Mesendoderm (in vitro differentiated cells): Measurements from ENCODE around the gene CLIP4.

Experiments
- DNase-seq: peaks from one replicate; pipeline ENCODE4 v3.0.0; 2013
- H2AK5ac ChIP-seq: 2 replicates; pipeline ENCODE4 v1.6.1; 2013; ENCODE audit warnings: low read length, inconsistent platforms
- H2BK120ac ChIP-seq: 2 replicates; pipeline ENCODE4 v1.6.1; 2013; ENCODE audit warnings: low read depth, mild to moderate bottlenecking, low read length, moderate library complexity, mixed read lengths
- H2BK15ac ChIP-seq: replicated peaks from 2 replicates; pipeline ENCODE4 v1.6.1; 2013; ENCODE audit warnings: low read depth, mild to moderate bottlenecking, moderate library complexity
- H2BK5ac ChIP-seq: 2 replicates; pipeline ENCODE4 v1.6.1; 2013; ENCODE audit warnings: low read length, inconsistent platforms
- H3K18ac ChIP-seq: 2 replicates; pipeline ENCODE4 v1.6.1; 2013; ENCODE audit warnings: mild to moderate bottlenecking, low read length, mixed read lengths
- H3K23ac ChIP-seq: one replicate; pipeline ENCODE4 v1.6.1; 2013; ENCODE audit warnings: low read length
- H3K27ac ChIP-seq: 2 replicates; pipeline ENCODE4 v1.5.1; 2013; ENCODE audit warnings: low read depth, mild to moderate bottlenecking, inconsistent platforms, low read length, moderate library complexity
- H3K27me3 ChIP-seq: 2 replicates; pipeline ENCODE4 v1.6.1; 2013; ENCODE audit warnings: low read length, control low read depth, mild to moderate bottlenecking, inconsistent platforms; ENCODE audit not compliant: insufficient read depth, poor library complexity
- H3K36me3 ChIP-seq: 2 replicates; pipeline ENCODE4 v1.6.1; 2013; ENCODE audit warnings: low read length, inconsistent platforms; ENCODE audit not compliant: control insufficient read depth, insufficient read depth
- H3K4ac ChIP-seq: one replicate; pipeline ENCODE4 v1.6.1; 2013; ENCODE audit warnings: low read depth, mild to moderate bottlenecking, low read length, moderate library complexity
- H3K4me1 ChIP-seq: 2 replicates; pipeline ENCODE4 v1.6.1; 2013; ENCODE audit warnings: low read depth, low read length, inconsistent platforms; ENCODE audit not compliant: control insufficient read depth
- H3K4me2 ChIP-seq: 2 replicates; pipeline ENCODE4 v1.6.1; 2013; ENCODE audit warnings: low read length
- H3K4me3 ChIP-seq: 2 replicates; pipeline ENCODE4 v1.5.1; 2013; ENCODE audit warnings: mild to moderate bottlenecking, low read length
- H3K56ac ChIP-seq: one replicate; pipeline ENCODE4 v1.6.1; 2013; ENCODE audit warnings: low read length
- H3K79me1 ChIP-seq: 2 replicates; pipeline ENCODE4 v1.6.1; 2013; ENCODE audit warnings: low read length, inconsistent platforms
- H3K79me2 ChIP-seq: 2 replicates; pipeline ENCODE4 v1.6.1; 2013; ENCODE audit warnings: mild to moderate bottlenecking, low read length; ENCODE audit not compliant: control insufficient read depth, insufficient read depth
- H3K9ac ChIP-seq: 2 replicates; pipeline ENCODE4 v1.6.1; 2013; ENCODE audit warnings: low read length, inconsistent platforms
- H4K5ac ChIP-seq: one replicate; pipeline ENCODE4 v1.6.1; 2013; ENCODE audit warnings: low read length
- H4K8ac ChIP-seq: one replicate; pipeline ENCODE4 v1.6.1; 2013; ENCODE audit warnings: low read depth, mild to moderate bottlenecking, control low read depth, low read length, moderate library complexity
- WGBS: extraction: QIAGEN DNeasy Blood & Tissue Kit; methylation state at CpG from one replicate; pipeline ENCODE4 v1.1.7; 2013; ENCODE audit warnings: low lambda C conversion rate, missing lambda C conversion rate; ENCODE audit not compliant: insufficient coverage; ENCODE audit errors: extremely low coverage; 5-methylcytosine and 5-hydroxymethylcytosine counted together

CLIP4 gene

DNA sequence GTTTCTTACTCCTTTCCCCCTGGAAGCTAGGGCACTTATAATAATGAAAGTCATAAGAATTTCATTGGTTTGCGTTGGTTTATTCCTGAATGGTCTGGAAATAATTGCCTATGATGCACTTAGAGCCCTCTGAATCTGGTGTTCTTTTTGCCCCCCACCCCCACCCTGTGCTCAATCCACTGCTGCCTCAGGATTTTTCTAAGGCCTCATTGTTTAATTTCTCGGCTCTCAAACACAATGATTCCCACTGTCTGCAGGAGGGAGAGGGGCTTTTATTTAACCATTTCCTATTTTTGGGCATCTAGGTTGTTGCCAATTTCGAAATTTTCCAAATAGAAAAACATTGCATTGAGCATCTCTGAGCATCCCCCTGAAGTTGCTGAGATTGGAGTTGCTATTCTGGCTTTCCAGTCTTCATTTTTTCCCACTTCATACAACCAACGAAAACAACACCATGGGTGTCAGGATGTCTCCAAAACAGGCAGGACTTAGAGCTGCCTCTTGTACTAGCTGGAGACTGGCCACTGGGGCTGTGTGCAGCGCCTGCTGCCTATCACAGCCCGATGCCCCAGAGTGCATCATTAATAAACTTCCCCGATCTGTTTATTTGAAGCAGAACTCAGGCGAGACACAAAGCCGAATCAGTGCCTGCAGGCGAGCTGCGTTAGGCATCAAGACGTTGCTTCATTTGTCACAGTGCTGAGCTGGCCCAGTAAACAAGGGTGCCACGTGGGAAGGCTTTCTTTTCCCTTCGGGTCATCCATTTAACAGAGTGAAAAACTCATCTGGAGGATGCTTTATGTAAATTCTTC is 39.1 kb upstream of the CLIP4 start:
- no peak overlapping the region for H3K9ac ChIP-seq
- H3K36me3 ChIP-seq = no peaks in the 10 kb centered on the region
- no peak overlapping the region for H2BK5ac ChIP-seq
- H3K27me3 ChIP-seq = no peaks in the 10 kb centered on the region
- H3K4me1 ChIP-seq = no peaks in the 10 kb centered on the region
- no peak overlapping the region for H4K8ac ChIP-seq
- no peak overlapping the region for H3K23ac ChIP-seq
- no peak overlapping the region for H3K18ac ChIP-seq
- H2BK120ac ChIP-seq = no peak overlapping the region
- H2BK15ac ChIP-seq = no peak overlapping the region
- no peak overlapping the region for H3K56ac ChIP-seq
- no peak overlapping the region for H2AK5ac ChIP-seq
- no peak for DNase-seq
- no peak overlapping the region for H4K5ac ChIP-seq
- H3K27ac ChIP-seq = no peak overlapping the region
- no CpG with 5 or more reads among the region's 14 CpGs for WGBS
- no peak overlapping the region for H3K4me3 ChIP-seq
- no peak overlapping the region for H3K4me2 ChIP-seq
- no peaks in the 10 kb centered on the region for H3K79me1 ChIP-seq
- no peaks in the 10 kb centered on the region for H3K79me2 ChIP-seq
- no peak overlapping the region for H3K4ac ChIP-seq

DNA sequence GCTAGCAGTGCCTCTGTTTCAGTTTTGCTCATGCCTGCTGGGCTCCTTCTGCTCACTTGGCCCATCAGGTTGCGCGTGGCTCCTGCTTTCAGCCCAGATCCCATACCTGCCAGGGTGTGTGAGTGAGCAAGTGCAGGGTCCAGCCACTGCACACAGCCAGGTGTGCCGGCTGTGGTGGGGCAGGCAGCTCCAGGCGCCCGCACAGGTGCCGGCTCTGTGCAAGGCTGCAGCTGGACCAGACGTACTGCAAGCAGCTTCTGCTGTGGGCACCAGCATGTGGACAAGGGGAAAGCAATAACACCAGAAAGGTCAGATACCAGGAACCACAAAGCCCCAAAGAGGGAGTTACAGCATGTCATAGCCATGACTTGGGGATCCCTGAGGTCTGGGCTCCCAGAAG is 35.3 kb upstream of the CLIP4 start:
- Histone ChIP-seq H3K27ac (no peak overlapping the region), H3K56ac (no peak overlapping the region), H3K18ac (no peak overlapping the region), H2BK15ac (no peak overlapping the region), H2BK120ac (no peak overlapping the region), H4K8ac (no peak overlapping the region), H3K79me1 (no peaks in the 10 kb centered on the region), H3K4me1 (no peaks in the 10 kb centered on the region), H3K4me3 (no peak overlapping the region), H3K27me3 (no peaks in the 10 kb centered on the region), H3K4ac (no peak overlapping the region), H3K9ac (no peak overlapping the region), H3K4me2 (no peak overlapping the region), H2AK5ac (no peak overlapping the region), H3K23ac (no peak overlapping the region), H4K5ac (no peak overlapping the region), H3K36me3 (no peaks in the 10 kb centered on the region), H2BK5ac (no peak overlapping the region), H3K79me2 (no peaks in the 10 kb centered on the region)
- WGBS = no CpG with 5 or more reads among the region's 7 CpGs
- DNase-seq = no peak

DNA sequence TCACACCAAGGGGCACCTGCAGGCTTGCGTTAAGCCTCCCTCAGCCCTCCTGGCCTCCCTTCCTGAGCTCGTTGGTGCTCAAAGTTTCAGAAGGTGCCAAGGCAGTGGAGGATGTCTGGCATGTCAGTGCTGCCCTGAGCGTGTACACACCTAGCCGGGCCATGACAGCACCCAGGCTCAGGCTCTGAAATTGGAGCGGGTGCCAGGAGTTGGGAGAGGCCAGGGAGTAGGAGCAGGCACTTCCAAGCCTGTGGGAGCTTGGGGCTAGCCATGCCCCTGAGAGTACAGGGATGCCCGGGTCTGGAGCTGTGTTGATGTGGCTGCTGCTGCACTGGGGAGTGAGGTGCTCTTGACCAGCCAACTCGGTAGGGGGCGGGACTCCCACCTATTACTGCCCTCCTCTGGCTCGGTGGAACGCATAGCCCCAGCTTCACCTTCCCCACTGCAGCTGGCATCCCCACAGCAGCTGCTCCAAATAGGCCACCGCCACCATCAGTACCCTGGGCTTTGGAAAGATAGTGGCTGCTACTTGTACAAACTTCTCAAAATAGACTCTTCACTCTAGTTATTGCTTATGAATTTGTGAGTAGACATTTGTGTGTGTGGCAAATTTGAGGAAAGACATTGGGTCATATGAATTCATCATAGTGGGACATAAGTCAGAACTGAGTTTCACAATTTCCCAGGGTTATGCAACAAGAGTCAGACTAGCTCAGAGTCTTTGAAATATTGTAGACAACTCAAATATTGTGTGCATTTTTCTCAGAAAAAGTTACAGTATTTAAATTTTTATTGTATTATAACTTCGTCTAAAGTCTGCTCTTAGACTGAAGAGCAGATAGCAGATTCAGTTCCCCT is 34.1 kb upstream of the CLIP4 start:
- no peak overlapping the region for H3K4me3 ChIP-seq
- H3K18ac ChIP-seq = no peak overlapping the region
- H3K27ac ChIP-seq = no peak overlapping the region
- H4K5ac ChIP-seq = no peak overlapping the region
- H3K27me3 ChIP-seq = no peaks in the 10 kb centered on the region
- H3K9ac ChIP-seq = no peak overlapping the region
- H2BK5ac ChIP-seq = no peak overlapping the region
- H3K36me3 ChIP-seq = no peaks in the 10 kb centered on the region
- no peak for DNase-seq
- no peak overlapping the region for H2BK120ac ChIP-seq
- no peak overlapping the region for H4K8ac ChIP-seq
- H3K4me1 ChIP-seq = no peaks in the 10 kb centered on the region
- H2BK15ac ChIP-seq = no peak overlapping the region
- no peak overlapping the region for H2AK5ac ChIP-seq
- WGBS = no CpG with 5 or more reads among the region's 12 CpGs
- no peak overlapping the region for H3K4ac ChIP-seq
- H3K23ac ChIP-seq = no peak overlapping the region
- no peak overlapping the region for H3K56ac ChIP-seq
- no peaks in the 10 kb centered on the region for H3K79me1 ChIP-seq
- H3K79me2 ChIP-seq = no peaks in the 10 kb centered on the region
- no peak overlapping the region for H3K4me2 ChIP-seq

DNA sequence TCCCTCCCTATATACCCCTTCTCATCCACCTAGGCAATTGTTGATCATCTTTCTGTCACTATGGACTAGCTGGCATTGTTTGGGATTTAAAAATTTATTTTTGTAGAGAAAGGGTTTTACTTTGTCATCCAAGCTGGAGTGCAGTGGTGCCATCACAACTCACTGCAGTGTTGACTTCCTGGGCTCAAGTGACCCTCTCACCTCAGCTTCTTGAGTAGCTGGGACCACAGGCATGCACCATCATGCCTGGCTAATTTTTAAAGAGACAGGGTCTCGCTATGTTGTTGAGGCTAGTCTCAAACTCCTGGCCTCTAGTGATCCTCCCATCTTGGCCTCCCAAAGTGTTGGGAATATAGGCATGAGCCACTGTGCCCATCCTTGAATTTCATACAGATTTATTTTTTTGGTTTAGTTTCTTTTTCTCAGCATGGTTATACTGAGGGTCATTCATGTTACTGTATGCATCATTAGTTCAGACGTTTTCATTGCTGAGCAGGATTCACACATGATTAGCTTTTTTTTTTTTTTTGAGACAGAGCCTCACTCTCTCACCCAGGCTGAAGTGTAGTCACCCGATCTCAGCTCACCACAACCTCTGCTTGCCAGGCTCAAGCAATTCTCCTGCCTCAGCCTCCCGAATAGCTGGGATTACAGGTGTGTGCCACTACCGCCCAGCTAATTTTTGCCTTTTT is 32.3 kb upstream of the CLIP4 start:
- Histone ChIP-seq H3K23ac (no peak overlapping the region), H2AK5ac (no peak overlapping the region), H3K18ac (no peak overlapping the region), H3K27me3 (no peaks in the 10 kb centered on the region), H4K5ac (no peak overlapping the region), H3K79me2 (no peaks in the 10 kb centered on the region), H2BK5ac (no peak overlapping the region), H3K36me3 (no peaks in the 10 kb centered on the region), H2BK15ac (no peak overlapping the region), H3K4ac (no peak overlapping the region), H3K4me1 (no peaks in the 10 kb centered on the region), H2BK120ac (no peak overlapping the region), H4K8ac (no peak overlapping the region), H3K79me1 (no peaks in the 10 kb centered on the region), H3K4me3 (no peak overlapping the region), H3K9ac (no peak overlapping the region), H3K4me2 (no peak overlapping the region), H3K27ac (no peak overlapping the region), H3K56ac (no peak overlapping the region)
- DNase-seq = no peak
- WGBS = no CpG with 5 or more reads among the region's 5 CpGs

DNA sequence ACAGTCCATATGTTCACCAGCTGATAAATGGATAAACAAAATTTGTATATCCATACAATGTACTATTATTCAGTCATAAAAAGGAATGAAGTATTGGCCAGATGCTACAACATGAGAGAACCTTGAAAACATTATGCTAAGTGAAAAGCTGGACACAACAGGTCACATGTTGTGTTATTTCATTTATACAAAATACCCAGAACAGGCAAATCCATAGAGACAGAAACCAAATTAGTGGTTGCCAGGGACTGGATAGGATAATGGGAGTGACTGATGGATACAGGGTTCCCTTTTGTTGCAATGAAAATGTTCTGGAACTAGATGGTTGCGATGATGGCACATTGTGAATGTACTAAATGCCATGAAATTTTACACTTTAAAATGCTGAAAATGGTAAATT is 30.7 kb upstream of the CLIP4 start:
- Histone ChIP-seq H3K27me3 (no peaks in the 10 kb centered on the region), H3K4ac (no peak overlapping the region), H2BK5ac (no peak overlapping the region), H3K4me2 (no peak overlapping the region), H3K23ac (no peak overlapping the region), H3K79me1 (no peaks in the 10 kb centered on the region), H3K27ac (no peak overlapping the region), H4K8ac (no peak overlapping the region), H3K4me3 (no peak overlapping the region), H4K5ac (no peak overlapping the region), H3K9ac (no peak overlapping the region), H3K79me2 (no peaks in the 10 kb centered on the region), H3K18ac (no peak overlapping the region), H2BK120ac (no peak overlapping the region), H2AK5ac (no peak overlapping the region), H3K56ac (no peak overlapping the region), H3K36me3 (no peaks in the 10 kb centered on the region), H2BK15ac (no peak overlapping the region), H3K4me1 (no peaks in the 10 kb centered on the region)
- no peak for DNase-seq
- WGBS = no CpG with 5 or more reads among the region's 1 CpG
